HL-60 (cell line): Measurements from ENCODE around the gene CLECL1.
"Not testable (repeated sequence)": the region's sequence is repeated elsewhere in the genome, so short reads cannot be mapped to it uniquely, and the experiment has no call there.

ENCODE experiments used
- GABPA ChIP-seq: IDR thresholded peaks from 2 replicates; pipeline ENCODE4 v1.6.1; 2012; ENCODE audit warnings: low read depth
- POLR2AphosphoS5 ChIP-seq: IDR thresholded peaks from 2 replicates; pipeline ENCODE4 v1.6.1; 2012; ENCODE audit warnings: low read depth
- REST ChIP-seq: IDR thresholded peaks from 2 replicates; pipeline ENCODE4 v1.6.1; 2012; ENCODE audit warnings: low read depth; ENCODE audit not compliant: insufficient replicate concordance
- SPI1 ChIP-seq: IDR thresholded peaks from 2 replicates; pipeline ENCODE4 v1.6.1; 2012; ENCODE audit warnings: low read depth, mild to moderate bottlenecking, borderline replicate concordance
- TF ChIP-seq, protein P1 (sequence below): IDR thresholded peaks from one replicate; pipeline ENCODE4 v1.5.1; 2011; ENCODE audit warnings: low read length, control low read depth, inconsistent platforms; ENCODE audit not compliant: insufficient read depth

GRCh38 chr12:9695150-9695549, 37.7 kb downstream of the CLECL1 start:
- TF ChIP-seq, protein P1, sequence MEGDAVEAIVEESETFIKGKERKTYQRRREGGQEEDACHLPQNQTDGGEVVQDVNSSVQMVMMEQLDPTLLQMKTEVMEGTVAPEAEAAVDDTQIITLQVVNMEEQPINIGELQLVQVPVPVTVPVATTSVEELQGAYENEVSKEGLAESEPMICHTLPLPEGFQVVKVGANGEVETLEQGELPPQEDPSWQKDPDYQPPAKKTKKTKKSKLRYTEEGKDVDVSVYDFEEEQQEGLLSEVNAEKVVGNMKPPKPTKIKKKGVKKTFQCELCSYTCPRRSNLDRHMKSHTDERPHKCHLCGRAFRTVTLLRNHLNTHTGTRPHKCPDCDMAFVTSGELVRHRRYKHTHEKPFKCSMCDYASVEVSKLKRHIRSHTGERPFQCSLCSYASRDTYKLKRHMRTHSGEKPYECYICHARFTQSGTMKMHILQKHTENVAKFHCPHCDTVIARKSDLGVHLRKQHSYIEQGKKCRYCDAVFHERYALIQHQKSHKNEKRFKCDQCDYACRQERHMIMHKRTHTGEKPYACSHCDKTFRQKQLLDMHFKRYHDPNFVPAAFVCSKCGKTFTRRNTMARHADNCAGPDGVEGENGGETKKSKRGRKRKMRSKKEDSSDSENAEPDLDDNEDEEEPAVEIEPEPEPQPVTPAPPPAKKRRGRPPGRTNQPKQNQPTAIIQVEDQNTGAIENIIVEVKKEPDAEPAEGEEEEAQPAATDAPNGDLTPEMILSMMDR, result not testable (repeated sequence)
- TF ChIP-seq REST, POLR2AphosphoS5, GABPA, SPI1: not testable (repeated sequence)
